Measurements from ENCODE around the gene AFF3. TPM values are rescaled to one million over a fixed set of nuclear protein-coding genes. Genes with fewer than 3 reads are reported as not detected.

Gene AFF3
- total RNA-seq, 3 donors from 2014 or later (not counting 1 experiment from before 2014, with no cell fraction given) = 4.6 to 9.6 (median 5.6) TPM

- H3K9me3 ChIP-seq (ENCODE audit: control insufficient read depth, insufficient read depth, low read length) = no peaks in the 10 kb centered on the region
- no peaks in the 10 kb centered on the region for H3K36me3 Mint-ChIP-seq
- TF ChIP-seq CTCF (IDR thresholded peaks at IDR 0.05) = no peak
- H3K27me3 ChIP-seq (ENCODE audit: control insufficient read depth, insufficient read depth, low read length) = no peaks in the 10 kb centered on the region
- no peak overlapping the region for H3K4me3 ChIP-seq (ENCODE audit: low read length)
- peaks cover 4% of the 10 kb centered on the region for H3K36me3 ChIP-seq (ENCODE audit: control insufficient read depth, insufficient read depth, low read length)
- no peak overlapping the region for H3K4me3 Mint-ChIP-seq
- peaks cover 0 to 5% of the 10 kb centered on the region in 2 donors for H3K4me1 Mint-ChIP-seq
- H3K27me3 Mint-ChIP-seq (ENCODE audit: low read depth in 2 of 2) = no peaks in the 10 kb centered on the region
- no peaks in the 10 kb centered on the region for H3K9me3 Mint-ChIP-seq
- H3K27ac Mint-ChIP-seq = no peak overlapping the region
- ATAC-seq = no peak
- H3K27ac ChIP-seq (ENCODE audit: low read length) = no peak overlapping the region
- intact Hi-C loops (cut with micrococcal nuclease) = no loop called here
- no peak for DNase-seq
- 90% methylated on average over 12 of the region's 12 CpGs for WGBS (ENCODE audit: insufficient coverage)
- H3K4me1 ChIP-seq (ENCODE audit: control insufficient read depth, insufficient read depth, low read length) = peaks cover 5% of the 10 kb centered on the region
Observed at GRCh38 chr2:100006516-100006915, 135.9 kb downstream of the AFF3 start.

GRCh38 chr2:100004959-100005387, 137.4 kb downstream of the AFF3 start:
- Mint-ChIP-seq H3K27me3 (ENCODE audit: low read depth in 2 of 2) (no peaks in the 10 kb centered on the region), H3K4me1 (peaks cover 5% of the 10 kb centered on the region in 2 donors), H3K36me3 (no peaks in the 10 kb centered on the region), H3K27ac (no peak overlapping the region), H3K4me3 (no peak overlapping the region), H3K9me3 (no peaks in the 10 kb centered on the region)
- 93% methylated on average over 2 of the region's 2 CpGs for WGBS (ENCODE audit: insufficient coverage)
- Histone ChIP-seq H3K27me3 (ENCODE audit: control insufficient read depth, insufficient read depth, low read length) (no peaks in the 10 kb centered on the region), H3K36me3 (ENCODE audit: control insufficient read depth, insufficient read depth, low read length) (peaks cover 4% of the 10 kb centered on the region), H3K4me3 (ENCODE audit: low read length) (no peak overlapping the region), H3K4me1 (ENCODE audit: control insufficient read depth, insufficient read depth, low read length) (peaks cover 6% of the 10 kb centered on the region), H3K27ac (ENCODE audit: low read length) (no peak overlapping the region), H3K9me3 (ENCODE audit: control insufficient read depth, insufficient read depth, low read length) (no peaks in the 10 kb centered on the region)
- DNase-seq = no peak
- intact Hi-C loops (cut with micrococcal nuclease) = no loop called here
- ATAC-seq = no peak
- no peak for TF ChIP-seq CTCF (IDR thresholded peaks at IDR 0.05)

- Histone ChIP-seq H3K9me3 (ENCODE audit: control insufficient read depth, insufficient read depth, low read length) (no peaks in the 10 kb centered on the region), H3K4me3 (ENCODE audit: low read length) (no peak overlapping the region), H3K27ac (ENCODE audit: low read length) (no peak overlapping the region), H3K36me3 (ENCODE audit: control insufficient read depth, insufficient read depth, low read length) (peaks cover 4% of the 10 kb centered on the region), H3K4me1 (ENCODE audit: control insufficient read depth, insufficient read depth, low read length) (peaks cover 6% of the 10 kb centered on the region), H3K27me3 (ENCODE audit: control insufficient read depth, insufficient read depth, low read length) (no peaks in the 10 kb centered on the region)
- 96% methylated on average over 2 of the region's 3 CpGs for WGBS (ENCODE audit: insufficient coverage)
- H3K4me3 Mint-ChIP-seq = no peak overlapping the region
- H3K27ac Mint-ChIP-seq = no peak overlapping the region
- no peak for TF ChIP-seq CTCF (IDR thresholded peaks at IDR 0.05)
- ATAC-seq (no peak), DNase-seq (no peak)
- H3K9me3 Mint-ChIP-seq = no peaks in the 10 kb centered on the region
- no peaks in the 10 kb centered on the region for H3K36me3 Mint-ChIP-seq
- intact Hi-C loops (cut with micrococcal nuclease) = no loop called here
- H3K4me1 Mint-ChIP-seq = peaks cover 5% of the 10 kb centered on the region in 2 donors
- H3K27me3 Mint-ChIP-seq (ENCODE audit: low read depth in 2 of 2) = no peaks in the 10 kb centered on the region
Observed at GRCh38 chr2:100004348-100004884, 138.0 kb downstream of the AFF3 start.

- DNase-seq = no peak
Observed at GRCh38 chr2:100002059-100002458, 140.3 kb downstream of the AFF3 start.

More at GRCh38 chr2:100002059-100002458, 140.3 kb downstream of the AFF3 start:
- intact Hi-C loops (cut with micrococcal nuclease) = no loop called here
- Histone ChIP-seq H3K27ac (ENCODE audit: low read length) (no peak overlapping the region), H3K9me3 (ENCODE audit: control insufficient read depth, insufficient read depth, low read length) (no peaks in the 10 kb centered on the region), H3K27me3 (ENCODE audit: control insufficient read depth, insufficient read depth, low read length) (no peaks in the 10 kb centered on the region), H3K4me3 (ENCODE audit: low read length) (no peak overlapping the region), H3K36me3 (ENCODE audit: control insufficient read depth, insufficient read depth, low read length) (peaks cover 1% of the 10 kb centered on the region), H3K4me1 (ENCODE audit: control insufficient read depth, insufficient read depth, low read length) (peaks cover 6% of the 10 kb centered on the region)
- H3K36me3 Mint-ChIP-seq = no peaks in the 10 kb centered on the region
- no peak overlapping the region for H3K4me3 Mint-ChIP-seq
- no peak overlapping the region for H3K27ac Mint-ChIP-seq
- WGBS (ENCODE audit: insufficient coverage) = 94% methylated on average over 6 of the region's 6 CpGs
- peaks cover 5% of the 10 kb centered on the region in 2 donors for H3K4me1 Mint-ChIP-seq
- no peaks in the 10 kb centered on the region for H3K9me3 Mint-ChIP-seq
- no peak for TF ChIP-seq CTCF (IDR thresholded peaks at IDR 0.05)
- no peak for ATAC-seq
- no peaks in the 10 kb centered on the region for H3K27me3 Mint-ChIP-seq (ENCODE audit: low read depth in 2 of 2)

Data from natural killer cell (primary cell).